K562 (cell line): ENCODE data around the gene PLA2G3.

Source experiments
- CTCF ChIP-seq, 3 experiments: IDR thresholded peaks in 2 of 3; conservative IDR thresholded peaks in 1 of 3; 2 replicates each; pipeline ENCODE4 v1.5.1; 2011 to 2012; ENCODE audit warnings: low read length in 3 of 3, mild to moderate bottlenecking in 3 of 3, control low read depth in 2 of 3, improper control_type of control experiment in 1 of 3, inconsistent platforms in 1 of 3, low read depth in 1 of 3, mixed read lengths in 1 of 3, moderate library complexity in 1 of 3; ENCODE audit not compliant: insufficient read depth in 2 of 3
- LARP7 ChIP-seq: fragments of 450-650 bp; IDR thresholded peaks from 2 replicates; pipeline ENCODE4 v1.6.1; 2016
- ZNF655 ChIP-seq: fragments of 250-450 bp; sonication (Bioruptor Pico); IDR thresholded peaks from 2 replicates; pipeline ENCODE4 v1.5.0; 2021

- TF ChIP-seq LARP7 = no peak
- TF ChIP-seq ZNF655 (CRISPR knock-in tag) = no peak
- no peak for TF ChIP-seq CTCF (IDR thresholded peaks at IDR 0.05 in 2 of 3, conservative IDR thresholded peaks at IDR 0.05 in 1 of 3; ENCODE audit: insufficient read depth in 2 of 3, low read depth in 1 of 3, low read length in 3 of 3)
Observed at GRCh38 chr22:31094741-31095140, 45.6 kb downstream of the PLA2G3 start.
